IMR-90 (cell line): ENCODE data around the gene CERS6. TPM values are rescaled to one million over a fixed set of nuclear protein-coding genes. Genes with fewer than 3 reads are reported as not detected.

Experiments used
- ATAC-seq: fragments of 200-7000 bp; cut with Tn5 transposase; 2 replicates; pipeline ENCODE4 v1.9.1; 2020; ENCODE audit warnings: low read depth, mild to moderate bottlenecking, moderate library complexity
- Bru-seq: library from RNA; stranded (reverse); fragments of 400-500 nt; gene quantifications from one replicate; lab custom pipeline; 2021; lab: Mats Ljungman, UMichigan
- BruChase-seq, 2 experiments: library from RNA; stranded (reverse); fragments of 400-500 nt; gene quantifications; one replicate each; lab custom pipeline; 2021; lab: Mats Ljungman, UMichigan
- BruUV-seq: library from RNA; stranded (reverse); fragments of 400-500 nt; replicated peaks from 2 replicates; lab custom pipeline; 2021; lab: Mats Ljungman, UMichigan
- CTCF ChIA-PET: fragments of 300-600 bp; formaldehyde crosslinking; extraction: SDS; loops from one replicate; lab custom pipeline; 2021; ENCODE audit warnings: antibody characterized with exemption; lab: Yijun Ruan, JAX
- POLR2A ChIA-PET: fragments of 300-600 bp; sonication (Branson Sonifier 250); formaldehyde crosslinking; loops from one replicate; lab custom pipeline; 2022; ENCODE audit warnings: antibody characterized with exemption; ENCODE audit not compliant: unreplicated experiment; lab: Charles Lee
- DNase-seq: peaks from one replicate; pipeline ENCODE4 v3.0.0; 2013
- H2AFZ ChIP-seq: replicated peaks from 2 replicates; pipeline ENCODE3; 2013; ENCODE audit warnings: low read length, mild to moderate bottlenecking; ENCODE audit not compliant: poor library complexity
- H2AK5ac ChIP-seq: 2 replicates; pipeline ENCODE4 v1.6.1; 2013; ENCODE audit warnings: low read depth, low read length, inconsistent platforms
- H2AK9ac ChIP-seq: replicated peaks from 2 replicates; pipeline ENCODE3; 2013; ENCODE audit warnings: mild to moderate bottlenecking, low read depth, low read length, moderate library complexity; ENCODE audit not compliant: poor library complexity
- H2BK120ac ChIP-seq: 2 replicates; pipeline ENCODE4 v1.6.1; 2013; ENCODE audit warnings: low read depth, low read length, inconsistent platforms
- H2BK15ac ChIP-seq: 3 replicates; pipeline ENCODE4 v1.6.1; 2013; ENCODE audit warnings: low read depth, low read length, inconsistent platforms
- H2BK20ac ChIP-seq: 2 replicates; pipeline ENCODE4 v1.6.1; 2013; ENCODE audit warnings: low read depth, mild to moderate bottlenecking, inconsistent platforms, low read length, moderate library complexity
- H2BK5ac ChIP-seq: 2 replicates; pipeline ENCODE4 v1.6.1; 2013; ENCODE audit warnings: mild to moderate bottlenecking, low read depth, low read length, inconsistent platforms; ENCODE audit not compliant: poor library complexity, severe bottlenecking
- H3K14ac ChIP-seq: replicated peaks from 2 replicates; pipeline ENCODE4 v1.6.1; 2013; ENCODE audit warnings: low read depth, low read length, inconsistent platforms
- H3K18ac ChIP-seq: 2 replicates; pipeline ENCODE4 v1.6.1; 2013; ENCODE audit warnings: low read depth, low read length, control low read depth
- H3K23ac ChIP-seq: 2 replicates; pipeline ENCODE4 v1.6.1; 2013; ENCODE audit warnings: low read depth, low read length, inconsistent platforms
- H3K27ac ChIP-seq: 2 replicates; pipeline ENCODE4 v1.5.1; 2013; ENCODE audit warnings: mild to moderate bottlenecking, control low read depth, low read length; ENCODE audit not compliant: insufficient read depth
- H3K27me3 ChIP-seq: 2 replicates; pipeline ENCODE4 v1.6.1; 2013; ENCODE audit warnings: low read length; ENCODE audit not compliant: control insufficient read depth, insufficient read depth
- H3K36me3 ChIP-seq: 2 replicates; pipeline ENCODE4 v1.6.1; 2013; ENCODE audit warnings: low read length, mixed read lengths; ENCODE audit not compliant: control insufficient read depth, insufficient read depth
- H3K4ac ChIP-seq: 2 replicates; pipeline ENCODE4 v1.6.1; 2013; ENCODE audit warnings: low read depth, low read length, inconsistent platforms
- H3K4me1 ChIP-seq: 2 replicates; pipeline ENCODE4 v1.6.1; 2013; ENCODE audit warnings: low read length, mixed read lengths; ENCODE audit not compliant: control insufficient read depth, insufficient read depth
- H3K4me2 ChIP-seq: 2 replicates; pipeline ENCODE4 v1.6.1; 2013; ENCODE audit warnings: low read depth, mild to moderate bottlenecking, control low read depth, low read length, moderate library complexity
- H3K4me3 ChIP-seq: 2 replicates; pipeline ENCODE4 v1.5.1; 2013; ENCODE audit warnings: low read depth, mild to moderate bottlenecking, control low read depth, low read length, moderate library complexity; ENCODE audit not compliant: insufficient read depth
- H3K56ac ChIP-seq: 2 replicates; pipeline ENCODE4 v1.6.1; 2013; ENCODE audit warnings: low read length, inconsistent platforms; ENCODE audit not compliant: insufficient read depth; ENCODE audit errors: extremely low read depth
- H3K79me1 ChIP-seq, 2 experiments: 2 replicates each; pipeline ENCODE4 v1.6.1; 2013; ENCODE audit warnings: low read length in 2 of 2, inconsistent platforms in 1 of 2, low read depth in 1 of 2
- H3K9ac ChIP-seq: 2 replicates; pipeline ENCODE4 v1.6.1; 2013; ENCODE audit warnings: low read depth, low read length, control low read depth
- H3K9me1 ChIP-seq: 2 replicates; pipeline ENCODE4 v1.6.1; 2013; ENCODE audit warnings: low read length, inconsistent platforms; ENCODE audit not compliant: insufficient read depth
- H3K9me3 ChIP-seq: 2 replicates; pipeline ENCODE4 v1.6.1; 2013; ENCODE audit warnings: low read length; ENCODE audit not compliant: control insufficient read depth, insufficient read depth
- H4K20me1 ChIP-seq: 2 replicates; pipeline ENCODE4 v1.6.1; 2013; ENCODE audit warnings: low read length, inconsistent platforms; ENCODE audit not compliant: insufficient read depth
- H4K5ac ChIP-seq: 2 replicates; pipeline ENCODE4 v1.6.1; 2013; ENCODE audit warnings: mild to moderate bottlenecking, low read depth, low read length, control low read depth
- H4K8ac ChIP-seq, 2 experiments: 2 replicates each; pipeline ENCODE4 v1.6.1; 2013; ENCODE audit warnings: low read depth in 2 of 2, low read length in 2 of 2, control low read depth in 1 of 2, inconsistent platforms in 1 of 2
- H4K91ac ChIP-seq: 2 replicates; pipeline ENCODE4 v1.6.1; 2013; ENCODE audit warnings: low read depth, low read length, inconsistent platforms; ENCODE audit not compliant: insufficient read depth
- FOS ChIP-seq: fragments of 150-350 bp; IDR thresholded peaks from 2 replicates; pipeline ENCODE4 v1.6.1; 2016; ENCODE audit warnings: low read depth, low read length
- MAZ ChIP-seq: IDR thresholded peaks from 2 replicates; pipeline ENCODE4 v1.6.1; 2012; ENCODE audit warnings: low read depth, mild to moderate bottlenecking, low read length, improper control_type of control experiment, moderate library complexity, borderline replicate concordance
- MXI1 ChIP-seq: IDR thresholded peaks from 2 replicates; pipeline ENCODE4 v1.6.1; 2012; ENCODE audit warnings: low read depth, mild to moderate bottlenecking, low read length, moderate library complexity, borderline replicate concordance
- POLR2A ChIP-seq: IDR thresholded peaks from 2 replicates; pipeline ENCODE4 v1.6.1; 2012; ENCODE audit warnings: mild to moderate bottlenecking, low read depth, low read length
- USF2 ChIP-seq: fragments of 150-350 bp; IDR thresholded peaks from 2 replicates; pipeline ENCODE4 v1.6.1; 2017; ENCODE audit warnings: mild to moderate bottlenecking, antibody characterized with exemption, low read length, low read depth
- WGBS, 2 experiments: methylation state at CpG; one replicate each; pipeline versions ENCODE4 v1.1.5 to v1.1.7; 2013; ENCODE audit warnings: missing lambda C conversion rate in 2 of 2; ENCODE audit not compliant: insufficient read length in 1 of 2; ENCODE audit errors: extremely low coverage in 2 of 2; 5-methylcytosine and 5-hydroxymethylcytosine counted together
- dilution Hi-C: fragments of 300-500 bp; cut with HindIII; formaldehyde crosslinking; loops from one replicate; pipeline ENCODE4 v1.14.3; 2018; ENCODE audit warnings: low sequenced_read_pairs; ENCODE audit not compliant: unreplicated experiment
- in situ Hi-C: fragments of 300-500 bp; cut with MboI; formaldehyde crosslinking; loops from 3 replicates; pipeline ENCODE4 v1.14.3; 2019; ENCODE audit warnings: low sequenced_read_pairs, inconsistent platforms, mixed read lengths
- intact Hi-C: fragments of 100-400 bp; cut with micrococcal nuclease; formaldehyde crosslinking; loops from 2 replicates; pipeline ENCODE4 v1.10.0; 2022
- long read RNA-seq: library from polyadenylated mRNA; unstranded; transcript quantifications from one replicate; pipeline ENCODE4 v2.0.0, GENCODE V29; 2021; ENCODE audit not compliant: unreplicated experiment
- polyA plus RNA-seq, 3 experiments: library from polyadenylated mRNA; depleted of rRNA; stranded (reverse); fragments of >200 nt; gene quantifications; 2 replicates each; pipeline ENCODE4 v1.2.3, GENCODE V29; 2012; ENCODE audit warnings: low replicate concordance in 1 of 3
- total RNA-seq: library from RNA; depleted of rRNA; stranded (reverse); fragments of >200 nt; gene quantifications from 2 replicates; pipeline ENCODE4 v1.2.3, GENCODE V29; 2012; rRNA removed
- TF ChIP-seq, protein P1 (sequence below): conservative IDR thresholded peaks from 2 replicates; pipeline ENCODE4 v1.5.1; 2012; ENCODE audit warnings: mild to moderate bottlenecking, low read depth, low read length, improper control_type of control experiment
- TF ChIP-seq, protein P2 (sequence below): fragments of 150-350 bp; IDR thresholded peaks from 2 replicates; pipeline ENCODE4 v1.6.1; 2016; ENCODE audit warnings: low read depth, mild to moderate bottlenecking, low read length, moderate library complexity, borderline replicate concordance

CERS6 gene
- 5.7 and 9.4 TPM in 2 replicates for total RNA-seq
- polyA plus RNA-seq (2012; rRNA removed): 1.6 and 2.1 TPM in 2 replicates
- polyA plus RNA-seq (2012; cell fraction: cytosol; rRNA removed): 0.55 and 0.58 TPM in 2 replicates
- 0.24 and 1.5 TPM in 2 replicates for polyA plus RNA-seq (2012; cell fraction: nucleus; rRNA removed; ENCODE audit: low replicate concordance)
- Bru-seq, nascent RNA: percentile 51 among the genes with signal in this experiment
- percentile 40 among the genes with signal in this experiment for BruChase-seq, experiment 1, labeled RNA remaining after a 6-hour chase
- BruChase-seq, experiment 2, labeled RNA remaining after a 2-hour chase: percentile 43 among the genes with signal in this experiment
- long read RNA-seq, full-length matches to known transcripts: 2 of 5 reads
- long read RNA-seq, partial matches to known transcripts: 0 of 5 reads
- long read RNA-seq, other reads (novel, unspliced or antisense): 3 of 5 reads

- H4K8ac ChIP-seq: no peak within 1 kb of the TSS; a peak in 1 of 4 replicates
- no peaks in the 10 kb centered on the region for H3K9me1 ChIP-seq
- H3K4me3 ChIP-seq: peak within 1 kb of the TSS; percentile 83
- DNase-seq (peak; percentile 90), ATAC-seq (peak; percentile 99)
- peaks cover 3% of the 10 kb centered on the region; the same call in 1 of the 2 replicates for H3K9me3 ChIP-seq
- peak within 1 kb of the TSS; percentile 45; the same call in 1 of the 2 replicates for H4K91ac ChIP-seq
- CTCF ChIA-PET: no interaction called here
- peak within 1 kb of the TSS; percentile 49; the same call in 1 of the 2 replicates for H2BK120ac ChIP-seq
- TF ChIP-seq POLR2A (peak; percentile 58; the same call in 1 of the 2 replicates), USF2 (peak; percentile 96), FOS (peak; percentile 40; the same call in 1 of the 2 replicates), MXI1 (peak; percentile 52; the same call in 1 of the 2 replicates), MAZ (no peak; the same call in 1 of the 2 replicates)
- TF ChIP-seq, protein P1, sequence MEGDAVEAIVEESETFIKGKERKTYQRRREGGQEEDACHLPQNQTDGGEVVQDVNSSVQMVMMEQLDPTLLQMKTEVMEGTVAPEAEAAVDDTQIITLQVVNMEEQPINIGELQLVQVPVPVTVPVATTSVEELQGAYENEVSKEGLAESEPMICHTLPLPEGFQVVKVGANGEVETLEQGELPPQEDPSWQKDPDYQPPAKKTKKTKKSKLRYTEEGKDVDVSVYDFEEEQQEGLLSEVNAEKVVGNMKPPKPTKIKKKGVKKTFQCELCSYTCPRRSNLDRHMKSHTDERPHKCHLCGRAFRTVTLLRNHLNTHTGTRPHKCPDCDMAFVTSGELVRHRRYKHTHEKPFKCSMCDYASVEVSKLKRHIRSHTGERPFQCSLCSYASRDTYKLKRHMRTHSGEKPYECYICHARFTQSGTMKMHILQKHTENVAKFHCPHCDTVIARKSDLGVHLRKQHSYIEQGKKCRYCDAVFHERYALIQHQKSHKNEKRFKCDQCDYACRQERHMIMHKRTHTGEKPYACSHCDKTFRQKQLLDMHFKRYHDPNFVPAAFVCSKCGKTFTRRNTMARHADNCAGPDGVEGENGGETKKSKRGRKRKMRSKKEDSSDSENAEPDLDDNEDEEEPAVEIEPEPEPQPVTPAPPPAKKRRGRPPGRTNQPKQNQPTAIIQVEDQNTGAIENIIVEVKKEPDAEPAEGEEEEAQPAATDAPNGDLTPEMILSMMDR: no peak
- TF ChIP-seq, protein P2, sequence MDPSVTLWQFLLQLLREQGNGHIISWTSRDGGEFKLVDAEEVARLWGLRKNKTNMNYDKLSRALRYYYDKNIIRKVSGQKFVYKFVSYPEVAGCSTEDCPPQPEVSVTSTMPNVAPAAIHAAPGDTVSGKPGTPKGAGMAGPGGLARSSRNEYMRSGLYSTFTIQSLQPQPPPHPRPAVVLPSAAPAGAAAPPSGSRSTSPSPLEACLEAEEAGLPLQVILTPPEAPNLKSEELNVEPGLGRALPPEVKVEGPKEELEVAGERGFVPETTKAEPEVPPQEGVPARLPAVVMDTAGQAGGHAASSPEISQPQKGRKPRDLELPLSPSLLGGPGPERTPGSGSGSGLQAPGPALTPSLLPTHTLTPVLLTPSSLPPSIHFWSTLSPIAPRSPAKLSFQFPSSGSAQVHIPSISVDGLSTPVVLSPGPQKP: no peak
- H3K27me3 ChIP-seq: peaks cover 2% of the 10 kb centered on the region; the same call in 1 of the 2 replicates
- H4K5ac ChIP-seq: peak within 1 kb of the TSS; percentile 59
- H3K14ac ChIP-seq: peak within 1 kb of the TSS; percentile 35; the same call in 1 of the 2 replicates
- no TSS peak for BruUV-seq
- H3K4me2 ChIP-seq: peak within 1 kb of the TSS; percentile 89
- dilution Hi-C loops (no loop called here), in situ Hi-C loops (no loop called here), intact Hi-C loops (loop anchor here (5.0 to 10.0 kb wide), 5 partner anchors 109 to 299 kb away; partner anchors contain the start of gene STK39)
- H3K4me1 ChIP-seq: no peaks in the 10 kb centered on the region
- no peaks in the 10 kb centered on the region for H4K20me1 ChIP-seq
- H2BK5ac ChIP-seq: no peak within 1 kb of the TSS
- POLR2A ChIA-PET: no interaction called here
- peak within 1 kb of the TSS; percentile 17 for H2AK9ac ChIP-seq
- H3K79me1 ChIP-seq: no peaks in the 10 kb centered on the region
- no peaks in the 10 kb centered on the region for H3K36me3 ChIP-seq
- H3K56ac ChIP-seq: peak within 1 kb of the TSS; percentile 55; the same call in 1 of the 2 replicates
- peak within 1 kb of the TSS; percentile 59 for H3K9ac ChIP-seq
- peak within 1 kb of the TSS; percentile 69; the same call in 1 of the 2 replicates for H3K4ac ChIP-seq
- no peak within 1 kb of the TSS for H2AK5ac ChIP-seq
- peak within 1 kb of the TSS; percentile 58; the same call in 1 of the 2 replicates for H3K18ac ChIP-seq
- WGBS, 2 experiments: 1% methylated on average over 46 of the region's 72 CpGs; no CpG with 5 or more reads in 1 of the 2 experiments
- H2BK15ac ChIP-seq: no peak within 1 kb of the TSS
- H2AFZ ChIP-seq: peak within 1 kb of the TSS; percentile 95
- H2BK20ac ChIP-seq: no peak within 1 kb of the TSS
- H3K27ac ChIP-seq: peak within 1 kb of the TSS; percentile 52
- no peak within 1 kb of the TSS for H3K23ac ChIP-seq
Observed at GRCh38 chr2:168455645-168456520, at the start of gene CERS6. Gene CERS6, plus strand, starts transcription at chr2:168456272. Its CDS starts 177 bp downstream, at chr2:168456449.
